Trophoblast cell (in vitro differentiated cells and primary cell): ENCODE data around the gene OGFR.

ENCODE experiments used
- DNase-seq, 2 donors: peaks; one replicate each; pipeline ENCODE4 v3.0.0-alpha.2; 2016
- H2AFZ ChIP-seq: 2 replicates; pipeline ENCODE4 v1.6.1; 2013; ENCODE audit warnings: low read length, moderate library complexity, mild to moderate bottlenecking; ENCODE audit not compliant: insufficient read depth, poor library complexity
- H2AK5ac ChIP-seq: 2 replicates; pipeline ENCODE4 v1.6.1; 2013; ENCODE audit warnings: mild to moderate bottlenecking, low read length
- H2BK120ac ChIP-seq: 2 replicates; pipeline ENCODE4 v1.6.1; 2013; ENCODE audit warnings: low read length, mild to moderate bottlenecking, moderate library complexity; ENCODE audit not compliant: insufficient read depth, poor library complexity
- H2BK12ac ChIP-seq: 2 replicates; pipeline ENCODE4 v1.6.1; 2013; ENCODE audit warnings: mild to moderate bottlenecking, low read length, moderate library complexity
- H2BK5ac ChIP-seq: 2 replicates; pipeline ENCODE4 v1.6.1; 2013; ENCODE audit warnings: low read length, low read depth, moderate library complexity, mild to moderate bottlenecking; ENCODE audit not compliant: poor library complexity
- H3K14ac ChIP-seq: 2 replicates; pipeline ENCODE4 v1.6.1; 2013; ENCODE audit warnings: mild to moderate bottlenecking, low read length
- H3K18ac ChIP-seq: 2 replicates; pipeline ENCODE4 v1.6.1; 2013; ENCODE audit warnings: mild to moderate bottlenecking, low read length
- H3K23ac ChIP-seq: 2 replicates; pipeline ENCODE4 v1.6.1; 2013; ENCODE audit warnings: low read length
- H3K27ac ChIP-seq: 2 replicates; pipeline ENCODE4 v1.5.1; 2013; ENCODE audit warnings: low read depth, mild to moderate bottlenecking, inconsistent platforms, low read length, moderate library complexity
- H3K27me3 ChIP-seq: 2 replicates; pipeline ENCODE4 v1.6.1; 2013; ENCODE audit warnings: inconsistent platforms, mild to moderate bottlenecking, low read length, moderate library complexity; ENCODE audit not compliant: insufficient read depth
- H3K36me3 ChIP-seq, 2 experiments: 1 replicate in 1 of 2; 2 replicates in 1 of 2; pipeline ENCODE4 v1.6.1; 2013; ENCODE audit warnings: low read length in 2 of 2, mild to moderate bottlenecking in 2 of 2, moderate library complexity in 1 of 2; ENCODE audit not compliant: insufficient read depth in 2 of 2, control insufficient read depth in 1 of 2
- H3K4ac ChIP-seq: 2 replicates; pipeline ENCODE4 v1.6.1; 2013; ENCODE audit warnings: low read depth, mild to moderate bottlenecking, low read length, moderate library complexity
- H3K4me1 ChIP-seq, 2 experiments: 1 replicate in 1 of 2; 2 replicates in 1 of 2; pipeline ENCODE4 v1.6.1; 2013; ENCODE audit warnings: low read length in 2 of 2, mild to moderate bottlenecking in 2 of 2, moderate library complexity in 1 of 2; ENCODE audit not compliant: insufficient read depth in 2 of 2, control insufficient read depth in 1 of 2
- H3K4me2 ChIP-seq: 2 replicates; pipeline ENCODE4 v1.6.1; 2013; ENCODE audit warnings: inconsistent platforms, mild to moderate bottlenecking, low read length, moderate library complexity
- H3K4me3 ChIP-seq: 2 replicates; pipeline ENCODE4 v1.5.1; 2013; ENCODE audit warnings: mild to moderate bottlenecking, low read depth, low read length, inconsistent platforms
- H3K79me1 ChIP-seq: one replicate; pipeline ENCODE4 v1.6.1; 2013; ENCODE audit warnings: low read length
- H3K79me2 ChIP-seq: 2 replicates; pipeline ENCODE4 v1.6.1; 2013; ENCODE audit warnings: low read length, mild to moderate bottlenecking; ENCODE audit not compliant: control insufficient read depth, insufficient read depth, poor library complexity
- H3K9ac ChIP-seq: 2 replicates; pipeline ENCODE4 v1.6.1; 2013; ENCODE audit warnings: mild to moderate bottlenecking, low read length
- H3K9me3 ChIP-seq: 2 replicates; pipeline ENCODE4 v1.6.1; 2013; ENCODE audit warnings: low read depth, mild to moderate bottlenecking, control low read depth, inconsistent platforms, low read length; ENCODE audit not compliant: insufficient read depth
- H4K12ac ChIP-seq: 2 replicates; pipeline ENCODE4 v1.6.1; 2013; ENCODE audit warnings: low read depth, mild to moderate bottlenecking, low read length, moderate library complexity
- H4K8ac ChIP-seq: 2 replicates; pipeline ENCODE4 v1.6.1; 2013; ENCODE audit warnings: low read depth, mild to moderate bottlenecking, low read length, moderate library complexity
- H4K91ac ChIP-seq: one replicate; pipeline ENCODE4 v1.6.1; 2013; ENCODE audit warnings: low read depth, mild to moderate bottlenecking, low read length, moderate library complexity
- WGBS: extraction: QIAGEN DNeasy Blood & Tissue Kit; methylation state at CpG from one replicate; pipeline ENCODE4 v1.1.7; 2013; ENCODE audit warnings: missing lambda C conversion rate; ENCODE audit not compliant: insufficient read length, insufficient coverage; ENCODE audit errors: extremely low coverage; 5-methylcytosine and 5-hydroxymethylcytosine counted together

OGFR gene

DNA sequence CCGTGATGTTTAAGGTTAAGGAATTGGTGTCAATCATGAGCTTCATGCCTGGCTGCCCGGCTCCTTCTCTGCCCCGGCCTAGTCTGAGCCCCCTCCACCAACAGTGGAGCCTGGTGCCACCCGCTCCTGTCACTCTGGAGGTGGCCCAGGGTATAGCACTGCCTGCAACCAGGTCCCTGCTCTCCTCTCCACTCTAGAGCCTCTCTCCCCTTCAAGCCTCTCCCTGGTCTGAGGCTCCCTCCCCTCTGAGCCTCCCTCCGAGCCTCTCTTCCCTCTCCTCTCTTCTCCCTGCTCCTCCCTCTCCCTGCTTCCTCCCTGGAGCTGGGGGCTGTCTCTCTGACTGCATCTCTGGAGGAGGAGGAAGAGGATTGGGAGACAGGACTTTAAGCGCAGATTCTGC, 39.6 kb upstream of the OGFR start:
- Histone ChIP-seq H3K79me1 (no peaks in the 10 kb centered on the region), H3K14ac (no peak overlapping the region), H3K4me3 (no peak overlapping the region), H4K8ac (no peak overlapping the region), H3K27me3 (no peaks in the 10 kb centered on the region), H2AFZ (no peak overlapping the region), H3K4ac (no peak overlapping the region), H3K36me3 (no peaks in the 10 kb centered on the region), H2BK5ac (no peak overlapping the region), H3K4me2 (no peak overlapping the region), H3K9ac (no peak overlapping the region), H3K4me1 (peaks cover 12 to 23% of the 10 kb centered on the region in 2 experiments), H3K27ac (no peak overlapping the region), H3K23ac (no peak overlapping the region), H2AK5ac (no peak overlapping the region), H2BK12ac (no peak overlapping the region), H2BK120ac (no peak overlapping the region), H4K12ac (no peak overlapping the region), H3K79me2 (peaks cover under 1% of the 10 kb centered on the region), H3K9me3 (peaks cover 3% of the 10 kb centered on the region), H4K91ac (no peak overlapping the region), H3K18ac (no peak overlapping the region)
- WGBS: no CpG with 5 or more reads among the region's 6 CpGs
- DNase-seq: no peak

DNA sequence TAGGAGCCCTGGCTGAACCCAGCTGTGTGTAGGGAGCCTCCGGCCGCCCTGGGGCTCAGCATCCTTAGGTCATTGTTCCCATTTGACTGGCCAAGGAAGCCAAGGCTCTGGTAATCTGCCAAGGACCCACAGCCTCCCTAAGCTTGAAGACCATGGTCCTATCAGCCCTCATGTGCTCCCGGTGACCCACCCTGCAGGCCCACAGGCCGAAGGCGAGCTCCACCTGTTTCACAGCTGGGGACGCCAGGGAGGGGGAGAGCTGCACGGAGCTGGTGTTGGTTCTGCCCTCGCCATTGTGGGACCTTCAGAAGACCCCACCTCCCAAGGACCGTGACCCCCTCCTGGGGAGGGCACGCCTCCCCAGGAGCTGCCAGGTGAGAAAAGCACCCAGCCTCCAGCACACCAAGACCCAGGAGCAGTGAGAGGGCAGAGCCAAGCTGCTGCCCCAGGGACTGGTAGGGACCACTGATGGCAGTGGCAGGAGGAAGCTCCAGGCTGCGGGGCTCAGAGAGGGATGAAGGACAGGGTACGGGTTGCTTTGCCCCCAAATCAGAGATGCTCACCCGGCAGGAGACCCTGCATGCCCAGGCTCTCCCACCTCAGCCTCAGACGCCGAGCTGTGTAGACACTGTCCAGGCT, 39.1 kb upstream of the OGFR start:
- no peak overlapping the region for H3K23ac ChIP-seq
- no peak overlapping the region for H3K9ac ChIP-seq
- H3K9me3 ChIP-seq: peaks cover 3% of the 10 kb centered on the region
- no peaks in the 10 kb centered on the region for H3K27me3 ChIP-seq
- no peaks in the 10 kb centered on the region for H3K79me2 ChIP-seq
- H3K36me3 ChIP-seq: no peaks in the 10 kb centered on the region
- H3K27ac ChIP-seq: no peak overlapping the region
- no CpG with 5 or more reads among the region's 15 CpGs for WGBS
- no peak overlapping the region for H3K18ac ChIP-seq
- no peak for DNase-seq
- no peak overlapping the region for H2AFZ ChIP-seq
- H3K4me2 ChIP-seq: no peak overlapping the region
- H2BK5ac ChIP-seq: no peak overlapping the region
- no peak overlapping the region for H3K4me3 ChIP-seq
- H3K14ac ChIP-seq: no peak overlapping the region
- H4K91ac ChIP-seq: no peak overlapping the region
- H3K4ac ChIP-seq: no peak overlapping the region
- no peak overlapping the region for H4K12ac ChIP-seq
- H3K79me1 ChIP-seq: no peaks in the 10 kb centered on the region
- H2BK12ac ChIP-seq: no peak overlapping the region
- no peak overlapping the region for H4K8ac ChIP-seq
- no peak overlapping the region for H2AK5ac ChIP-seq
- H3K4me1 ChIP-seq: peaks cover 11 to 21% of the 10 kb centered on the region in 2 experiments
- H2BK120ac ChIP-seq: no peak overlapping the region

GRCh38 chr20:62766071-62766450, 38.6 kb upstream of the OGFR start:
- H3K4me2 ChIP-seq: no peak overlapping the region
- no peak overlapping the region for H3K4ac ChIP-seq
- H4K8ac ChIP-seq: no peak overlapping the region
- H3K23ac ChIP-seq: no peak overlapping the region
- no peak overlapping the region for H2BK5ac ChIP-seq
- no peaks in the 10 kb centered on the region for H3K79me2 ChIP-seq
- no peak overlapping the region for H4K12ac ChIP-seq
- H3K14ac ChIP-seq: no peak overlapping the region
- no peak overlapping the region for H3K27ac ChIP-seq
- peaks cover 3% of the 10 kb centered on the region for H3K9me3 ChIP-seq
- H3K18ac ChIP-seq: no peak overlapping the region
- H2AFZ ChIP-seq: no peak overlapping the region
- H4K91ac ChIP-seq: no peak overlapping the region
- no peak overlapping the region for H3K9ac ChIP-seq
- WGBS: no CpG with 5 or more reads among the region's 10 CpGs
- H2BK120ac ChIP-seq: no peak overlapping the region
- H3K4me1 ChIP-seq: peaks cover 6 to 16% of the 10 kb centered on the region in 2 experiments
- H3K36me3 ChIP-seq: no peaks in the 10 kb centered on the region
- no peak overlapping the region for H2AK5ac ChIP-seq
- no peak overlapping the region for H3K4me3 ChIP-seq
- H3K27me3 ChIP-seq: no peaks in the 10 kb centered on the region
- H3K79me1 ChIP-seq: no peaks in the 10 kb centered on the region
- H2BK12ac ChIP-seq: no peak overlapping the region
- DNase-seq: no peak

- Histone ChIP-seq H3K4me2 (no peak overlapping the region), H3K4ac (no peak overlapping the region), H3K79me1 (no peaks in the 10 kb centered on the region), H2BK12ac (no peak overlapping the region), H2BK120ac (no peak overlapping the region), H2BK5ac (no peak overlapping the region), H3K79me2 (no peaks in the 10 kb centered on the region), H2AFZ (no peak overlapping the region), H3K18ac (no peak overlapping the region), H4K91ac (no peak overlapping the region), H3K14ac (no peak overlapping the region), H2AK5ac (no peak overlapping the region), H3K9me3 (peaks cover 3% of the 10 kb centered on the region), H4K8ac (no peak overlapping the region), H3K4me1 (peaks cover 4 to 13% of the 10 kb centered on the region in 2 experiments), H3K23ac (no peak overlapping the region), H4K12ac (no peak overlapping the region), H3K27ac (no peak overlapping the region), H3K36me3 (no peaks in the 10 kb centered on the region), H3K9ac (no peak overlapping the region), H3K4me3 (no peak overlapping the region), H3K27me3 (no peaks in the 10 kb centered on the region)
- DNase-seq: no peak
- WGBS: no CpG with 5 or more reads among the region's 16 CpGs
Measured at GRCh38 chr20:62766716-62767115, 37.9 kb upstream of the OGFR start.
